GM19193 (cell line): ENCODE measurements around the gene STXBP5.

Experiments used
- POLR2A ChIP-seq: IDR thresholded peaks from 4 replicates; pipeline ENCODE4 v1.6.1; 2011; ENCODE audit not compliant: insufficient read depth, insufficient read length; ENCODE audit errors: extremely low read depth

Gene STXBP5

DNA sequence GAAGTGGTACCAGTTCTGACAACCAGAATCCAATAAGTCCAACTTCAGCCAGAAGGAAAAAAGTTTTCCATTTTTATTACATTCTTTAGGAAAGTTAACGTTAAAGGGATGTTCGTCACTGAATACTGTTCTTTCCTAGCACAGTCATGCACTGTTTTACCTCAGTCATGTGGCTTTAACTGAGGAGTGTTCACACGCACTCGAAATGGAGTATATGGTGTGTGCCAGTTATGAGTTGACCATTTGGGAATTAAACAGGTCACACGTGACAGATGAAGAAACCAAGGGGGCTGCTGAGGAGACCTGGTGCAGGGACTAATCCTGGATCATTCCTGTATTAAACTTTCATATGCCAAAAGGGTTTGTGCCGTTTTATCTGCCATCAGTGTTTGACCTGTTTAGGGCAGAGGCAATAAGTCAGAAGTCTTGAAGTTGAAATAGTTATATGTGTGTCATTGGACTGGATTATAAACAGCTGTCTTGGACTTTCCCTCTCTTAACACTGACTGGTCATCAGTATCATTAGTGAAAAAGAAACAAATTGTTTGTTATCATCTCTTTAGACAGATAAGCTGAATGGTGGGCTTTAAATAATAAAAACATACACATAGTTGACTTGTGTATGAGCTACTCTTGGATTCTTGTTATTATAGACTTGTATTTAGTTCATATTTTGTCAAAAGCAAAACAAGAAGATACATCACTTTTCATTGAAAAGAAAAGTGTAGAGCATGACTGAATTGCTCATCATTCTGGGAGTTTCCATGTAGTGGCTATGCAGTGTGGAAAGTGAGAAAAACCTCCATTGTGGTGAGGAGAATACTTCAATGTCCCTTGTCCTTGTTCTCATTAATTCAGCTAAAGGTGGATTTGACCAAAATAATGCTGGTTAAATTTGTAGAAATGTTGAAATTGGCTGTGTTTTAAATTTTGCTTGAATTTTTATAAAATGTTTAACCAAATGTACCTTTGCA lies 180.8 kb downstream of the STXBP5 start:
- no peak for TF ChIP-seq POLR2A

DNA sequence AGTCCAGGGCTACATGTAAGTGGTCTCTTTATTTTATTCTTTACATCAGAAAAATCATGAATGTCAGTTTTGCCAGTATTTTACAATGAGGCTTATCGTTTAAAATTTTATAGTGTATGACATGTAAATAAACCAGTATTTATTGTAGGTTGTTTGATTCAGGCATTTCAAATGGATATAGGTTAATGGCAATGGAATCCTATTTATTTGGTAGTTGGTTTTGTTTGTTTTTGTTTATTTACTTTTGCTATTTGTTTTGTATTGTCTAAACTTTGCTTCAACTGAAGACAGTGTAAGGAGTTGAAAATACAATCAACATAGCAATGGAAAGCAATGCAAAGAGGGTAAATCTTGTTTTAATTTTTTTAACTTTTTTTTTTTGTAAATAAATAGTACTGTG lies 185.2 kb downstream of the STXBP5 start:
- TF ChIP-seq POLR2A: no peak

DNA sequence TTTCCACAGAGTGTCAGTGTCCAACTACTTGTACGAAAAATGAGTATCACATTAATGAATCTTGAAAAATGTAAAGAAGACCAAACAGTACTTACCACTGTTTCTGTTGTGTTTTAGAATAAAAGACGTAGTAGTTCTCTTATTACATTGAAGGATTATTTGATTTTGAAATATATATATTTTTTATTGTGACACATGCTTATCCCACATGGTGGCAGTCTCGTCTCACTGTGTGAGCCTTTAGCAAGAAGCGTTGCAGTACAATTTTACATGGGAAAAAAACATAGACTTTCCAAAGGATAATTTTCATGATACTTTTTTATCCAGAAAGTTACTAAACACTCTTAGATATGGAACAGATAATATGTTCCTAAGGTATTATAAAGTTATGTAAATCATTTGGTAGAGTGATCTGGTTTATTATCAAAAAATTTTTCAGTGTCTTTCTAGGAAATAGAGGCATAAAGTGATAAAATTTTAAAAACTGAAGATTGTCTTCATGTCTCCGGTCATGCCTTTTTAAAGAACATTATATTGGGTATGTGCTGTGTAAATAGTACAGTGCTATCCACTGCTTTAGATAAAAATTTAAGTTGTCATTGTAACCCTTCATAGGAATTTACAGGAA lies 186.8 kb downstream of the STXBP5 start:
- no peak for TF ChIP-seq POLR2A

DNA sequence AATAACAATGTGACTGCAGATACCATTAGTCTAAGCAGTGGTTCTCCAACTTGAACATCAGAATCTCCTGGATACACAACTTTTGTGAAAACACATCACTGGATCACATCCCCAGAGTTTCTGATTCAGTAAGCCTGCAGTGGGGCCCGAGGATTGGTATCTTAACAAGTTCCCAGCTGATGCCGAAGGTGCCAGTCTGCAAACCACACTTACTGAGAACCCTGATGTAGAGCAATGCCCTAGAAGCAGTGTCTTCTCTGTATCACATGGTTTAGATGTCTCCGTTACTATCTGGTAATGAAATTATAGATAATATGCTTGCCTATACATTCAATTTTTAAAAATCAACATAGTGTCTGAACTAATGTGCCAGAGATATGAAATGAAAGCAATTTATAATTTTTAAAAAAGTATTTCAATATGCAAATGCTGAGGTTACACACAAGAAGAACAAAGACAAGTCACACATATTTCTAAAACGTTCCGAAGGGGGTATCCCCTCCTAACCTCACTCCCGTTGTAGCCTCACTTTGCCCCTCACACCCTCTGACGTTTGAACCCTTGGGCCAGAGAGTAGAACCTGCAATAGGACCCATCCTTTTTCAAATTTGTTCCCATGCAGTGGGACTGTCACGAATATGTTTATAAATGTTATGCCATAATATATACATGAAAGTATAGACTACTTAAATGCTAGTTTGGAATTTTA lies 188.9 kb downstream of the STXBP5 start:
- no peak for TF ChIP-seq POLR2A

DNA sequence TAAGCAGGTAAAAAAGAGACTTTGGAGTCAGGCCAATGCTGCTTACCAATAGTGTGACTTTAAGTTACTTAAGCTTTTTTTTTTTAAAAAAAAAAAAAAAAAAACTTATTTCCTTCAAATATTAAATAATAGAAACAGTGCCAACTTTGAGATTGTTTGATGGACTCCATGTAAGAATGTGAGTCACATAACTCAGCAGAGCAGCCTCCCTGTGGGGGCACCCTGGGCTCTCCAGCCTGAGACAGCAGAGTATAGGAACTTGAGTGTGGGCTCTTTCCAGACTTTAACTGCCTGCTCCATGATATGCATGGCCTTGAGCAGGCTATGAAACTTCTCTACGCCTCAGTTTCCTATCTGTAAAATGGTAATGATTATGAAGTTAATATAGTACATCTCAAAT lies 190.9 kb downstream of the STXBP5 start:
- no peak for TF ChIP-seq POLR2A

DNA sequence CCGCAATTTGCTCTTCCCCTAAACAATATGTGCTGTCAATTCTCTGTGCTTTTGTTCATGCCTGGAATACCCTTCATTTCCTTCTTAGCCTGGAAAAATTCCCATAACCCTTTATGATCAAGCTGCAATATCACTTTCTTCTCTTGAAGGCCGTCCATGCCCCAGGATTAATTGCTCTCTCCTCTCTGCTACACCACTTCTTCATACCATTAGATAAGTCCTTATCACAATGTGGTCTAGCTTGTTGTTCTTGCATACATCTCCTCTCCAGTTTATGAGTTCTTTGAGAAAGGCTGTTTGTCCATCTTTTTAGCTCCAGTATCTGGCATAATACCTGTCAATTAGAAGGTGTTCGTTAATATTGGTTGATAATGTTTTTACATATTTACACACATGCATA lies 193.1 kb downstream of the STXBP5 start:
- TF ChIP-seq POLR2A: no peak

DNA sequence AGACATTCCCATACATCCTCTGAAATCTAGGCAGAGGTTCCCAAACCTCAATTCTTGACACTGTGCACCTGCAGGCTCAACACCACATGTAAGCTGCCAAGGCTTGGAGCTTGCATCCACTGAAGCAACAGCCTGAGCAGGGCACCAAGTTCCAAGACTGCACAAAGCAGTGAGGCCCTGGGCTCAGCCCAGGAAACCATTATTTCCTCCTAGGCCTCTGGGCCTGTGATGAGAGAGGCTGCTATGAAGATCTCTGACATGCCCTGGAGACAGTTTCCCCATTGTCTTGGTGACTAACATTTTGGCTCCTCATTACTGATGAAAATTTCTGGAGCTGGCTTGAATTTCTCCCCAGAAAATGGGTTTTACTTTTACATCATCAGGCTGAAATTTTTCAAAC lies 196.8 kb downstream of the STXBP5 start:
- no peak for TF ChIP-seq POLR2A

DNA sequence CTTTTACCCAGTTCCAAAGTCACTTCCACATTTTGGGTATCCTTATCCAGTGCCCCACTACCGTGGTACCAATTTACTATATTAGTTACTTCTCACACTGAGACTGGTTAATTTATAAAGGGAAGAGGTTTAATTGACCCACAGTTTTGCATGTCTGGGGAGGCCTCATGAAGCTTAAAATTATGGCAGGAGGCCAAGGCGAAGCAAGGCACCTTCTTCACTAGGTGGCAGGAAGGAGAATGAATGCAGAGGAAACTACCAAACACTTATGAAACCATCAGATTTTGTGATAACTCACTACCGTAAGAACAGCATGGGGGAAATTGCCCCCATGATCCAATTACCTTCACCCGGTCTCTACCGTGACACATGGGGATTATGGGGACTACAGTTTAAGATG lies 197.6 kb downstream of the STXBP5 start:
- TF ChIP-seq POLR2A: no peak

DNA sequence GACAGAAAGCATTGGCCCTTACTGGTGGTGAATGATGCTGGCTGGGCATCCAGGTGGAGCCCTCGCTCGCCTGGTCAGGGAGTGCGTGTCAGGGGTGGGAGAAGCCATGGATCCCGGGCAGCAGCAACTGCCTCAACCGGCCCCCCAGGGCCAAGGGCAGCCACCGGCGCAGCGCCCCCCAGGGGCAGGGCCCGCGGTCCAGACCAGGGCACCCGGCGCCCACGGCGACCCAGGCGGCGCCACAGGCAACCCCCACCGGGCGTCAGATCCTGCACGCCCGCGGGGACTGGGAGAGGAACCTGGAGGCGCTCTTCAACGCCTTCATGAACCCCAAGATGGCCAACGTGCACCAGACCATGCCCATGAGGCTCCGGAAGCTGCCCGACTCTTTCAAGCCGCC lies 202.6 kb downstream of the STXBP5 start:
- TF ChIP-seq POLR2A: no peak

DNA sequence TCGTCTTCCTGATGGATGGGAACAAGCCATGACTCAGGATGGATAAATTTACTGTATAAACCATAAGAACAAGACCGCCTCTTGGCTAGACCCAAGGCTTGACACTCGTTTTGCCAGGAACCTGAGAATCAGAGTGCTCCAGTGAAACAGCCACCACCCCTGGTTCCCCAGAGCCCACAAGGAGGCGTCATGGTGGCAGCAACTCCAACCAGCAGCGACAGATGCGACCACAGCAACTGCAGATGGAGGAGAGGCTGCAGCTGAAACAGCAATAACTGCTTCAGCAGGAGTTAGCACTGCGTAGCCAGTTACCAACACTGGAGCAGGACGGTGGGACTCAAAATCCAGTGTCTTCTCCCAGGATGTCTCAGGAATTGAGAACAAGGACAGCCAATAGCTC lies 203.4 kb downstream of the STXBP5 start:
- no peak for TF ChIP-seq POLR2A

DNA sequence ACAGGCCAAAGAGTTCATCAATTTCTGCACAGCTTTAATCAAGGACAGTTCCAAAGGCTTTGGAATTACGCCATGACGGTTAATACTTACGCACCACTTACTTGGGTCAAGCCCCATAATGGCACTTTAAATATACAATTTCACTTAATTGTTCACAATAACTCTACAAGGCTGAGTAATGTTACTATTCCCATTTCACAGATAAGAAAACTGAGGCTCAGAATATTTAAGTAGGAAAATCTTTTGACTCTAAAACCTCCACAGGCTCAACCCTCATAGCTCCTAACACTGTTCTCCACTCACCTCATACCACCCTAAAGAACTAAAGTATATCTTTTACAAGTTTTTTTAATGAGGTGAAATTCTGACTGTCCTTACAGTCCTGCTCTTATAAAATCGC lies 212.4 kb downstream of the STXBP5 start:
- no peak for TF ChIP-seq POLR2A

DNA sequence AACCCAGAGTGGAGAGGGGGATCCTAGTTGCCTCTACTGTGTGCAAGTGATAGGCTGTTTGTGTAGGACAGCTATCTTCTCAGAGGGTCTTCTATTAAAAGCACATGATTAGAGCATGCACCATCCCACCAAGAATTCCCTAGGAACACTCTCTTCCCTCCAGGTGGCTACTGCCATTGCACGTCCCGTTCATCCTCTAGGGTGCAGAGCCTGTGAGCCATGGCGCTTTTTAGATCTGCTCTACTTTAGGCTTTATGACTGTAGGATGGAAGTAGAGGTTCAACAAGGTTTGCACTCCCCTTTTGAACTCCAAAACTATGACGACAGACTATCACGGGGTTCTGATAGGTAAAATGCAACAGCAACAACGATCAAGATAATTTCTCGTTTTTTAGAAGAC lies 213.7 kb downstream of the STXBP5 start:
- no peak for TF ChIP-seq POLR2A

DNA sequence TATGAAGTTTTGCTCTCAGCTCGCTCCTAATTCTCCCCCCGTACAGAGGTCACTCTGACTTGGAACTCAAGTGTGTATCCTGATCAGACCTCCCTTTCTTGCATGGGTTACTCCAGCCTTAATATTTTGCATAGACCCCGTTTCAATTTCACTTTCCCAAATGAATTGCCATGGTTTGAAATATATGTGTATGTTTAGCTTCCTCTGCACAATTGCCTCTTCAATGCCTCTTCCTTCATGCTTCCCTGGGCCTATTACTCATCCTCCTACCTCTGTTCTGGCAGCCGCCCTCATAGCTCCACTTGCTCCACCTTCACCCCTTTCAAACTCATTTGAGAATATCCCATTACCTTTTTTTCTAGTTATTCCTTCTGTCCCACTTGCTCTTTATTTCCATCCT lies 214.3 kb downstream of the STXBP5 start:
- TF ChIP-seq POLR2A: no peak

DNA sequence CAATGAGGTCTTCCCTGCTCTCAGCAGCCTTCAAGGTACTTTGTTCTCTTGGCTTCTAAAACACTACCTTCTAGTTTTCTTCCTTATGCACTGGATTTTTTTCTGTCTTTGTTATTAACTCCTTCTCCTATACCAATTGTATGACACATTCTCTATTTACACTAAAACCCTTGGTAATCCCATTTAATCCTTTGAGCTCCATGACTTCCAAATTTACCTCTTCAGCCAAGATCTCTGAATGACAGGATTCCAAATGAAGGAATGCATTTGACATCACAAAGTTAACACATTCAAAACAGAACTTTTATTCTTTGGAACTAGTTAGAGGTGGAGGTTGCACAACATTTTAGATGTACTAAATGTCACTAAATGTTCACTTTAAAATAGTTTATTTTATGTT lies 217.7 kb downstream of the STXBP5 start:
- no peak for TF ChIP-seq POLR2A

DNA sequence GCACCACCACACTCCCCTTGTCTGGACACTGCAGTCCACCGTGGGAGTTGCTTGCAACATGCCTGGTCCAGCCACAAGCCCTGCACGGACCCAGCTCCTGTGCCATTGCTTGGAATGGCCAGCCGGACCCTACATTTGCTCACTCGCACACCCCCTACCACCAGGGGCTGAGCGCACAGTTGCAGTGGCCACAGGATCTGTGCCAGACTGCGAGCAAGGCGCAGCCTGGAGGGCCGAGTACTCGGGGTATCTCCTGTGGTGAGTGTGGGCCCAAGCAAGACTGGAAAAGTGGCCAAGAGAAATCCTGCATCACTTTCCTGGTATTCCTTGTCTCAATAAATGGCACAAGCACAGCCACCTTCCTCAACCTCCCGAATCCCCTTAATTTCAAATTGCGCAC lies 218.9 kb downstream of the STXBP5 start:
- no peak for TF ChIP-seq POLR2A
